Psoas muscle (tissue), 8 donors: ENCODE results near the gene NR1I2. TPM values are rescaled to one million over a fixed set of nuclear protein-coding genes. Genes with fewer than 3 reads are reported as not detected.

Experiments
- ATAC-seq, 4 donors: fragments of 200-7000 bp; cut with Tn5 transposase; one replicate each; pipeline ENCODE4 v1.9.1; 2020; ENCODE audit warnings: moderate library complexity in 3 of 4, mild to moderate bottlenecking in 2 of 4
- DNase-seq, 2 donors: peaks; one replicate each; pipeline ENCODE4 v3.0.0-alpha.2; 2020
- H3K27ac ChIP-seq: fragments of 200-600 bp; one replicate; pipeline ENCODE4 v1.8.0; 2022
- H3K27me3 ChIP-seq, 3 donors: fragments of 200-600 bp in 1 of 3; one replicate each; pipeline versions ENCODE4 v1.6.1 to v1.8.0; 2013 to 2022; ENCODE audit warnings: low read length in 2 of 3, mild to moderate bottlenecking in 2 of 3, moderate library complexity in 1 of 3; ENCODE audit not compliant: insufficient read depth in 3 of 3
- H3K36me3 ChIP-seq, 2 donors: fragments of 200-600 bp in 1 of 2; one replicate each; pipeline versions ENCODE4 v1.6.1 to v1.8.0; 2013 to 2022; ENCODE audit warnings: low read depth in 1 of 2, mild to moderate bottlenecking in 1 of 2, moderate library complexity in 1 of 2; ENCODE audit not compliant: insufficient read depth in 1 of 2
- H3K4me1 ChIP-seq: fragments of 200-600 bp; one replicate; pipeline ENCODE4 v1.8.0; 2022
- H3K4me3 ChIP-seq: fragments of 200-600 bp; one replicate; pipeline ENCODE4 v1.8.0; 2022; ENCODE audit warnings: mild to moderate bottlenecking
- H3K9me3 ChIP-seq: fragments of 200-600 bp; one replicate; pipeline ENCODE4 v1.8.0; 2022
- CTCF ChIP-seq: fragments of 200-600 bp; IDR thresholded peaks from one replicate; pipeline ENCODE4 v1.8.0; 2022; ENCODE audit warnings: antibody characterized with exemption
- WGBS, 3 donors: extraction: QIAGEN DNeasy Blood & Tissue Kit; methylation state at CpG; one replicate each; pipeline versions ENCODE4 v1.1.6 to v1.1.7; 2013; 5-methylcytosine and 5-hydroxymethylcytosine counted together
- intact Hi-C, 2 donors: fragments of 100-400 bp; cut with DNase I; formaldehyde crosslinking; loops; one replicate each; pipeline versions ENCODE4 v1.11.0 to v1.14.2; 2022
- polyA plus RNA-seq, 3 donors: library from polyadenylated mRNA; stranded (reverse); fragments of 200-250 nt; gene quantifications; one replicate each; pipeline ENCODE4 v1.2.3, GENCODE V29; 2013
- total RNA-seq, 4 donors: library from RNA; stranded (reverse); fragmentation: NEBNext Ultra II Directional in 2 of 4; extraction: Animal tissue kit (Norgen Biotek cat#: 25700) in 2 of 4; gene quantifications; one replicate each; pipeline versions ENCODE4 v1.2.1 to v1.2.4, GENCODE V29; 2021 to 2023
- donor health status: healthy with polysubstance abuse.
- donor health status: DM: no; HTN: no; CAD: no; lungs with moderate emphysema.
- donor health status: Bipolar disorder and iron deficiency.
- donor health status: healthy.
- donor health status: DM: yes; HTN: yes; CAD: no.
- donor health status: DM: no; HTN: no; CAD: no.
- donor health status: DM: no; HTN: no; CAD: no.
- donor health status: DM: yes; HTN: yes; CAD: no.

The NR1I2 gene
- total and polyA plus RNA-seq, 7 donors = 0.03 to 0.05 TPM; not detected in 5

GRCh38 chr3:119794401-119794800 is 12.5 kb downstream of the NR1I2 start:
- no peak for TF ChIP-seq CTCF
- ATAC-seq = no peak
- H3K36me3 ChIP-seq = no peaks in the 10 kb centered on the region
- H3K9me3 ChIP-seq = no peaks in the 10 kb centered on the region
- H3K4me1 ChIP-seq = no peaks in the 10 kb centered on the region
- H3K4me3 ChIP-seq = no peak overlapping the region
- H3K27me3 ChIP-seq = peaks cover 0 to 2% (median 0%) of the 10 kb centered on the region in 3 donors
- intact Hi-C loops = no loop called here
- WGBS, 3 donors = 93 to 98% (median 96%) methylated on average over 2 of the region's 2 CpGs
- no peak overlapping the region for H3K27ac ChIP-seq
- DNase-seq = no peak

DNA sequence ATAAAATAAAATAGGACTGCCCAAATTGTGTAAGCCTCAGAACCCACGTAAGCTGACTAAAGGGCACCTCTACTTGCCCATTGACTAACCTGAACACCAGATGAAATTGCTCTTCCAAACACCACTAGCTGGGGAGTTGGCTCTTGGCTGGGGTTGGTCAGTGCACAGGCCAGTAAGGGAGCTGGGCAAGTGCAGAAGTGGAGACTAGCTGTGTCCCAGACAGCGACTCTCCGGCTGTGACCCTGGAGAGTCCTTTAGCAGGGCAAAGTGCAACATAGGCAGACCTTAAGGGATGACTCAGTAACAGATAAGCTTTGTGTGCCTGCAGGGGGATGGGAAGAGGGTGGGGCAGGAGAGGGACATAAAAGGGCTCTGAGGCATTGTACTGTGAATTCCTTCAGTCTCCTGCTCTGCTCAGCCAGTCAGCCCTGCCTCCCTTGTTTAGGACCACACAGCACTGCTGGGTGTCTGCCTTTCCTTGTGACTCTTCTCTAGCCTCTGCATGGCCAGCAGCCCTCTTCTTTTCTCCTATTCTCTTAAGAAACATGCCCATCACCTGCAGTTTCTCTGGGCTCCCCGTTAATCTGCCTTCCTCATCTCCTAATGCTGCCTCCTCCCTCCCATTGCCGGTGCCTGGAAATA is 13.2 kb downstream of the NR1I2 start:
- 55 to 67% (median 64%) methylated on average over 5 of the region's 5 CpGs for WGBS, 3 donors
- intact Hi-C loops = no loop called here

DNA sequence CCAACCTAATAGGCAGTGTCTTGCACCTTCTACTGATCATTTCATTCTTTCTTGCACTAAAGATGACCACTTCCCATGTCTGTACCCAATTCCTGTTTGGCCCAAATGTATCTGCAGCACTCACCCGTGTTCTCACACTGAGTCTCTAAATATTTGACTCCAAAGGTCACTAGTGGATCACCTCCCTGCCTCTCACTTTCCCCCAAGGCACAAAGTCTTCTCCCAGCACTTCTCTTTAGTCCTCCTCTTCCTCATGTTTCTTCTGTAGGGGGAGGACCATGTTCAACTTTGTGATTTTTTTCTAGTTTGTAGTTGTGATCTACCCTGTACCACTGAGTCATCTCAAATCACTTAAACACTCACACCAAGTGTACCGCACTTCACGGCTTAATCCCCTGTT is 13.9 kb downstream of the NR1I2 start:
- no peaks in the 10 kb centered on the region for H3K9me3 ChIP-seq
- no peak overlapping the region for H3K4me3 ChIP-seq
- no peak for ATAC-seq
- no peak for DNase-seq
- H3K4me1 ChIP-seq = no peaks in the 10 kb centered on the region
- WGBS, 3 donors = 73 to 80% (median 77%) methylated on average over 3 of the region's 3 CpGs
- no peak for TF ChIP-seq CTCF
- H3K27me3 ChIP-seq = peaks cover 0 to 4% (median 0%) of the 10 kb centered on the region in 3 donors
- H3K36me3 ChIP-seq = no peaks in the 10 kb centered on the region
- intact Hi-C loops = no loop called here
- no peak overlapping the region for H3K27ac ChIP-seq

More for the DNA sequence above, 13.2 kb downstream of the NR1I2 start:
- H3K27me3 ChIP-seq = peaks cover 0 to 4% (median 0%) of the 10 kb centered on the region in 3 donors
- TF ChIP-seq CTCF = no peak
- H3K4me1 ChIP-seq = no peaks in the 10 kb centered on the region
- DNase-seq (no peak), ATAC-seq (peak in 1 of 4 donors; percentile 33)
- H3K4me3 ChIP-seq = no peak overlapping the region
- H3K27ac ChIP-seq = no peak overlapping the region
- no peaks in the 10 kb centered on the region for H3K9me3 ChIP-seq
- no peaks in the 10 kb centered on the region for H3K36me3 ChIP-seq

GRCh38 chr3:119796368-119796767 is 14.5 kb downstream of the NR1I2 start:
- H3K27me3 ChIP-seq = peaks cover 0 to 4% (median 0%) of the 10 kb centered on the region in 3 donors
- no peaks in the 10 kb centered on the region for H3K36me3 ChIP-seq
- 92 to 98% (median 93%) methylated on average over 2 of the region's 2 CpGs for WGBS, 3 donors
- H3K4me1 ChIP-seq = no peaks in the 10 kb centered on the region
- H3K4me3 ChIP-seq = no peak overlapping the region
- DNase-seq = no peak
- intact Hi-C loops = no loop called here
- no peak overlapping the region for H3K27ac ChIP-seq
- ATAC-seq = no peak
- no peak for TF ChIP-seq CTCF
- no peaks in the 10 kb centered on the region for H3K9me3 ChIP-seq

- Histone ChIP-seq H3K4me1 (no peaks in the 10 kb centered on the region), H3K9me3 (no peaks in the 10 kb centered on the region), H3K27me3 (peaks cover 0 to 4% (median 0%) of the 10 kb centered on the region in 3 donors), H3K36me3 (no peaks in the 10 kb centered on the region), H3K4me3 (no peak overlapping the region), H3K27ac (no peak overlapping the region)
- DNase-seq = no peak
- 80 to 86% (median 81%) methylated on average over 2 of the region's 2 CpGs for WGBS, 3 donors
- no peak for ATAC-seq
- no peak for TF ChIP-seq CTCF
- intact Hi-C loops = no loop called here
These were observed 14.9 kb downstream of the NR1I2 start for GRCh38 chr3:119796785-119797184.
